Measurements from ENCODE around the gene MSH5.
"Not testable (repeated sequence)": the region's sequence is repeated elsewhere in the genome, so short reads cannot be mapped to it uniquely, and the experiment has no call there.

MSH5 gene

GRCh38 chr6:31806470-31807272, 66.9 kb downstream of the MSH5 start, which contains the start of gene LSM2:
TSS of gene LSM2 (minus strand) at chr6:31806966. CDS start at chr6:31806757, 209 bp downstream.
- TF ChIP-seq CTCF (IDR thresholded peaks at IDR 0.05; ENCODE audit: insufficient read depth, low read length, poor library complexity, severe bottlenecking) (peak; percentile 50), EZH2phosphoT487 (conservative IDR thresholded peaks at IDR 0.05; ENCODE audit: low read length) (no peak)
- H3K27ac ChIP-seq (ENCODE audit: low read depth, low read length): peak within 1 kb of the TSS; percentile 69
- H4K20me1 ChIP-seq (ENCODE audit: low read depth, low read length): no peaks in the 10 kb centered on the region
- peak within 1 kb of the TSS; percentile 82 for H3K9ac ChIP-seq (ENCODE audit: low read length)
- H3K79me2 ChIP-seq (ENCODE audit: insufficient read depth, low read length): peaks cover 32% of the 10 kb centered on the region
- peak within 1 kb of the TSS; percentile 79 for H3K4me3 ChIP-seq (ENCODE audit: insufficient read depth, low read length, poor library complexity, severe bottlenecking)
- H3K36me3 ChIP-seq (ENCODE audit: low read length): 0 out of 2 replicates have a peak, but pooled peaks cover 3% of the 10 kb centered on the region
- peaks cover 14% of the 10 kb centered on the region for H3F3A ChIP-seq (ENCODE audit: insufficient read depth)
- H3K4me2 ChIP-seq (ENCODE audit: low read depth, low read length, poor library complexity, severe bottlenecking): peak within 1 kb of the TSS; percentile 80
- H3K9me3 ChIP-seq (ENCODE audit: insufficient read depth, low read length): no peaks in the 10 kb centered on the region
- no peaks in the 10 kb centered on the region for H3K27me3 ChIP-seq (ENCODE audit: low read length)
- H3K9me2 ChIP-seq (replicated peaks; ENCODE audit: insufficient read depth, low read length): no peaks in the 10 kb centered on the region
- peak within 1 kb of the TSS; percentile 74 for H2AFZ ChIP-seq (ENCODE audit: low read depth, low read length, severe bottlenecking)

- H3K4me2 ChIP-seq (ENCODE audit: low read depth, low read length, poor library complexity, severe bottlenecking); H3K9me3 ChIP-seq (ENCODE audit: insufficient read depth, low read length); H3K27ac ChIP-seq (ENCODE audit: low read depth, low read length); H4K20me1 ChIP-seq (ENCODE audit: low read depth, low read length); H2AFZ ChIP-seq (ENCODE audit: low read depth, low read length, severe bottlenecking); H3K9ac ChIP-seq (ENCODE audit: low read length); H3K27me3 ChIP-seq (ENCODE audit: low read length); H3K36me3 ChIP-seq (ENCODE audit: low read length); H3K9me2 ChIP-seq (replicated peaks; ENCODE audit: insufficient read depth, low read length); H3K4me3 ChIP-seq (ENCODE audit: insufficient read depth, low read length, poor library complexity, severe bottlenecking): not testable (repeated sequence)
- H3F3A ChIP-seq (ENCODE audit: insufficient read depth): peaks cover 14% of the 10 kb centered on the region
- H3K79me2 ChIP-seq (ENCODE audit: insufficient read depth, low read length): peaks cover 27% of the 10 kb centered on the region
Observed at GRCh38 chr6:31808599-31808998, 68.8 kb downstream of the MSH5 start.

GRCh38 chr6:31811645-31812044, 71.8 kb downstream of the MSH5 start:
- Histone ChIP-seq H3F3A (ENCODE audit: insufficient read depth) (peaks cover 9% of the 10 kb centered on the region), H3K79me2 (ENCODE audit: insufficient read depth, low read length) (peaks cover under 1% of the 10 kb centered on the region; the same call in 1 of the 2 replicates), H3K27me3 (ENCODE audit: low read length) (no peaks in the 10 kb centered on the region), H3K9ac (ENCODE audit: low read length) (no peak overlapping the region), H4K20me1 (ENCODE audit: low read depth, low read length) (no peaks in the 10 kb centered on the region), H3K4me2 (ENCODE audit: low read depth, low read length, poor library complexity, severe bottlenecking) (no peak overlapping the region), H3K36me3 (ENCODE audit: low read length) (no peaks in the 10 kb centered on the region), H2AFZ (ENCODE audit: low read depth, low read length, severe bottlenecking) (no peak overlapping the region), H3K27ac (ENCODE audit: low read depth, low read length) (no peak overlapping the region), H3K9me3 (ENCODE audit: insufficient read depth, low read length) (no peaks in the 10 kb centered on the region), H3K9me2 (replicated peaks; ENCODE audit: insufficient read depth, low read length) (no peaks in the 10 kb centered on the region), H3K4me3 (ENCODE audit: insufficient read depth, low read length, poor library complexity, severe bottlenecking) (no peak overlapping the region)
- TF ChIP-seq CTCF (IDR thresholded peaks at IDR 0.05; ENCODE audit: insufficient read depth, low read length, poor library complexity, severe bottlenecking) (no peak), EZH2phosphoT487 (conservative IDR thresholded peaks at IDR 0.05; ENCODE audit: low read length) (no peak)

Measured in SU-DHL-6 (cell line).